Measurements from ENCODE around the gene AFF3.

GRCh38 chr2:99743146-99743545 lies 399.2 kb downstream of the AFF3 start:
- TF ChIP-seq POLR2A (IDR thresholded peaks at IDR 0.05) (no peak), CTCF (IDR thresholded peaks at IDR 0.05) (no peak), POLR2AphosphoS5 (IDR thresholded peaks at IDR 0.05) (no peak), EP300 (IDR thresholded peaks at IDR 0.05; ENCODE audit: low read depth) (no peak)
